Measurements from ENCODE around the gene KIF13A.

GRCh38 chr6:17879184-17879583 lies 108.3 kb downstream of the KIF13A start:
- TF ChIP-seq, protein P1, sequence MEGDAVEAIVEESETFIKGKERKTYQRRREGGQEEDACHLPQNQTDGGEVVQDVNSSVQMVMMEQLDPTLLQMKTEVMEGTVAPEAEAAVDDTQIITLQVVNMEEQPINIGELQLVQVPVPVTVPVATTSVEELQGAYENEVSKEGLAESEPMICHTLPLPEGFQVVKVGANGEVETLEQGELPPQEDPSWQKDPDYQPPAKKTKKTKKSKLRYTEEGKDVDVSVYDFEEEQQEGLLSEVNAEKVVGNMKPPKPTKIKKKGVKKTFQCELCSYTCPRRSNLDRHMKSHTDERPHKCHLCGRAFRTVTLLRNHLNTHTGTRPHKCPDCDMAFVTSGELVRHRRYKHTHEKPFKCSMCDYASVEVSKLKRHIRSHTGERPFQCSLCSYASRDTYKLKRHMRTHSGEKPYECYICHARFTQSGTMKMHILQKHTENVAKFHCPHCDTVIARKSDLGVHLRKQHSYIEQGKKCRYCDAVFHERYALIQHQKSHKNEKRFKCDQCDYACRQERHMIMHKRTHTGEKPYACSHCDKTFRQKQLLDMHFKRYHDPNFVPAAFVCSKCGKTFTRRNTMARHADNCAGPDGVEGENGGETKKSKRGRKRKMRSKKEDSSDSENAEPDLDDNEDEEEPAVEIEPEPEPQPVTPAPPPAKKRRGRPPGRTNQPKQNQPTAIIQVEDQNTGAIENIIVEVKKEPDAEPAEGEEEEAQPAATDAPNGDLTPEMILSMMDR (IDR thresholded peaks at IDR 0.05): no peak
- TF ChIP-seq POLR2A (IDR thresholded peaks at IDR 0.05): no peak
